IMR-90 (cell line): ENCODE data around the gene OPCML.

ENCODE experiments used
- CTCF ChIP-seq: conservative IDR thresholded peaks from 2 replicates; pipeline ENCODE4 v1.5.1; 2012; ENCODE audit warnings: mild to moderate bottlenecking, low read depth, low read length, improper control_type of control experiment
- MXI1 ChIP-seq: IDR thresholded peaks from 2 replicates; pipeline ENCODE4 v1.6.1; 2012; ENCODE audit warnings: low read depth, mild to moderate bottlenecking, low read length, moderate library complexity, borderline replicate concordance
- RAD21 ChIP-seq: IDR thresholded peaks from 2 replicates; pipeline ENCODE4 v1.6.1; 2012; ENCODE audit warnings: low read length, improper control_type of control experiment
- USF2 ChIP-seq: fragments of 150-350 bp; IDR thresholded peaks from 2 replicates; pipeline ENCODE4 v1.6.1; 2017; ENCODE audit warnings: mild to moderate bottlenecking, antibody characterized with exemption, low read length, low read depth

- TF ChIP-seq USF2 (no peak), CTCF (no peak), MXI1 (no peak), RAD21 (no peak)
Observed at GRCh38 chr11:133216813-133217212, 315.5 kb downstream of the OPCML start.
